Loucy (cell line): ENCODE data around the gene DSC3.

ENCODE experiments used
- H2AFZ ChIP-seq: fragments of 200-600 bp; sonication (generic); 2 replicates; pipeline ENCODE4 v1.6.0; 2016; ENCODE audit warnings: antibody characterized with exemption, mild to moderate bottlenecking, low read length, moderate library complexity
- H3F3A ChIP-seq: fragments of 200-600 bp; 2 replicates; pipeline ENCODE4 v1.6.0; 2016; ENCODE audit warnings: antibody characterized with exemption, low read depth, mild to moderate bottlenecking
- H3K27me3 ChIP-seq: fragments of 200-600 bp; sonication (generic); 2 replicates; pipeline ENCODE4 v1.6.1; 2014; ENCODE audit warnings: low read length, mild to moderate bottlenecking; ENCODE audit not compliant: insufficient read depth, poor library complexity, severe bottlenecking
- H3K36me3 ChIP-seq: fragments of 200-600 bp; sonication (generic); 2 replicates; pipeline ENCODE4 v1.6.1; 2016; ENCODE audit warnings: low read length; ENCODE audit not compliant: insufficient read depth
- H3K4me1 ChIP-seq: fragments of 200-600 bp; sonication (generic); 2 replicates; pipeline ENCODE4 v1.5.1; 2014; ENCODE audit warnings: low read length, mild to moderate bottlenecking; ENCODE audit not compliant: insufficient read depth, poor library complexity, severe bottlenecking
- H3K4me2 ChIP-seq: fragments of 200-600 bp; sonication (generic); 2 replicates; pipeline ENCODE4 v1.6.0; 2014; ENCODE audit warnings: antibody characterized with exemption, low read length, low read depth, mild to moderate bottlenecking; ENCODE audit not compliant: poor library complexity, severe bottlenecking
- H3K4me3 ChIP-seq: fragments of 200-600 bp; sonication (generic); 2 replicates; pipeline ENCODE4 v1.5.1; 2014; ENCODE audit warnings: low read length, mild to moderate bottlenecking, mixed read lengths; ENCODE audit not compliant: poor library complexity, severe bottlenecking
- H3K79me2 ChIP-seq: fragments of 200-600 bp; sonication (generic); 2 replicates; pipeline ENCODE4 v1.6.1; 2014; ENCODE audit warnings: low read length; ENCODE audit not compliant: insufficient read depth
- H3K9ac ChIP-seq: fragments of 200-600 bp; sonication (generic); 2 replicates; pipeline ENCODE4 v1.6.0; 2014; ENCODE audit warnings: mild to moderate bottlenecking, low read depth, low read length, moderate library complexity; ENCODE audit not compliant: poor library complexity, severe bottlenecking
- H3K9me2 ChIP-seq: fragments of 200-600 bp; sonication (generic); replicated peaks from 2 replicates; pipeline ENCODE4 v1.6.1; 2016; ENCODE audit warnings: low read depth, low read length, mixed read lengths
- H3K9me3 ChIP-seq: fragments of 200-600 bp; sonication (generic); 2 replicates; pipeline ENCODE4 v1.6.1; 2014; ENCODE audit warnings: mild to moderate bottlenecking, antibody characterized with exemption, low read length, low read depth; ENCODE audit not compliant: insufficient read depth
- H4K20me1 ChIP-seq: fragments of 200-600 bp; sonication (generic); 2 replicates; pipeline ENCODE4 v1.6.0; 2014; ENCODE audit warnings: antibody characterized with exemption, low read length, mild to moderate bottlenecking; ENCODE audit not compliant: insufficient read depth, poor library complexity, severe bottlenecking
- CTCF ChIP-seq: fragments of 200-600 bp; sonication (generic); conservative IDR thresholded peaks from 2 replicates; pipeline ENCODE4 v1.5.1; 2014; ENCODE audit warnings: mild to moderate bottlenecking, antibody characterized with exemption, low read length
- EZH2phosphoT487 ChIP-seq: fragments of 200-600 bp; IDR thresholded peaks from 2 replicates; pipeline ENCODE4 v1.6.1; 2018; ENCODE audit warnings: antibody characterized with exemption, mild to moderate bottlenecking, moderate library complexity, borderline replicate concordance

DSC3 gene

GRCh38 chr18:31046916-31047315, 4.4 kb upstream of the DSC3 start:
- no peak overlapping the region for H3K4me2 ChIP-seq
- TF ChIP-seq CTCF (no peak), EZH2phosphoT487 (no peak)
- no peaks in the 10 kb centered on the region for H4K20me1 ChIP-seq
- H3K4me3 ChIP-seq, result no peak overlapping the region
- no peaks in the 10 kb centered on the region for H3K4me1 ChIP-seq
- no peak overlapping the region for H3K9ac ChIP-seq
- H3K79me2 ChIP-seq, result no peaks in the 10 kb centered on the region
- H3K9me3 ChIP-seq, result no peaks in the 10 kb centered on the region; the same call in 1 of the 2 replicates
- no peaks in the 10 kb centered on the region for H3K27me3 ChIP-seq
- H3F3A ChIP-seq, result no peaks in the 10 kb centered on the region
- no peak overlapping the region for H2AFZ ChIP-seq
- H3K36me3 ChIP-seq, result no peaks in the 10 kb centered on the region
- no peaks in the 10 kb centered on the region for H3K9me2 ChIP-seq

- Histone ChIP-seq H2AFZ (no peak overlapping the region), H4K20me1 (no peaks in the 10 kb centered on the region), H3K79me2 (no peaks in the 10 kb centered on the region), H3K9ac (no peak overlapping the region), H3K9me3 (no peaks in the 10 kb centered on the region; the same call in 1 of the 2 replicates), H3K4me1 (no peaks in the 10 kb centered on the region), H3K4me2 (no peak overlapping the region), H3K9me2 (no peaks in the 10 kb centered on the region), H3K4me3 (no peak overlapping the region), H3F3A (no peaks in the 10 kb centered on the region), H3K27me3 (no peaks in the 10 kb centered on the region), H3K36me3 (no peaks in the 10 kb centered on the region)
- TF ChIP-seq CTCF (no peak), EZH2phosphoT487 (no peak)
Observed at GRCh38 chr18:31045599-31045998, 3.1 kb upstream of the DSC3 start.

GRCh38 chr18:31044926-31045325, 2.4 kb upstream of the DSC3 start:
- Histone ChIP-seq H3K27me3 (no peaks in the 10 kb centered on the region), H3K4me1 (no peaks in the 10 kb centered on the region), H3K36me3 (no peaks in the 10 kb centered on the region), H3K9me2 (no peaks in the 10 kb centered on the region), H3K79me2 (no peaks in the 10 kb centered on the region), H3F3A (no peaks in the 10 kb centered on the region), H3K9me3 (no peaks in the 10 kb centered on the region; the same call in 1 of the 2 replicates), H2AFZ (no peak overlapping the region), H3K4me3 (no peak overlapping the region), H3K9ac (no peak overlapping the region), H4K20me1 (no peaks in the 10 kb centered on the region), H3K4me2 (no peak overlapping the region)
- no peak for TF ChIP-seq CTCF
- TF ChIP-seq EZH2phosphoT487, result no peak
